ENCODE results near the gene CSTPP1.

Gene CSTPP1

GRCh38 chr11:47147250-47147649, 210.7 kb downstream of the CSTPP1 start:
- no peaks in the 10 kb centered on the region for H3K9me3 ChIP-seq (ENCODE audit: control insufficient read depth, insufficient read depth, low read length)
- TF ChIP-seq EZH2phosphoT487 (IDR thresholded peaks at IDR 0.05; ENCODE audit: borderline replicate concordance, low read length), result no peak
- TF ChIP-seq, protein P1, sequence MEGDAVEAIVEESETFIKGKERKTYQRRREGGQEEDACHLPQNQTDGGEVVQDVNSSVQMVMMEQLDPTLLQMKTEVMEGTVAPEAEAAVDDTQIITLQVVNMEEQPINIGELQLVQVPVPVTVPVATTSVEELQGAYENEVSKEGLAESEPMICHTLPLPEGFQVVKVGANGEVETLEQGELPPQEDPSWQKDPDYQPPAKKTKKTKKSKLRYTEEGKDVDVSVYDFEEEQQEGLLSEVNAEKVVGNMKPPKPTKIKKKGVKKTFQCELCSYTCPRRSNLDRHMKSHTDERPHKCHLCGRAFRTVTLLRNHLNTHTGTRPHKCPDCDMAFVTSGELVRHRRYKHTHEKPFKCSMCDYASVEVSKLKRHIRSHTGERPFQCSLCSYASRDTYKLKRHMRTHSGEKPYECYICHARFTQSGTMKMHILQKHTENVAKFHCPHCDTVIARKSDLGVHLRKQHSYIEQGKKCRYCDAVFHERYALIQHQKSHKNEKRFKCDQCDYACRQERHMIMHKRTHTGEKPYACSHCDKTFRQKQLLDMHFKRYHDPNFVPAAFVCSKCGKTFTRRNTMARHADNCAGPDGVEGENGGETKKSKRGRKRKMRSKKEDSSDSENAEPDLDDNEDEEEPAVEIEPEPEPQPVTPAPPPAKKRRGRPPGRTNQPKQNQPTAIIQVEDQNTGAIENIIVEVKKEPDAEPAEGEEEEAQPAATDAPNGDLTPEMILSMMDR (IDR thresholded peaks at IDR 0.05; ENCODE audit: low read depth, low read length, poor library complexity, severe bottlenecking), result no peak
- H4K20me1 ChIP-seq (ENCODE audit: control insufficient read depth, insufficient read depth, low read depth, low read length), result no peaks in the 10 kb centered on the region
- no peaks in the 10 kb centered on the region for H3K36me3 ChIP-seq (ENCODE audit: control insufficient read depth, low read length)
- H3F3A ChIP-seq (ENCODE audit: control insufficient read depth, insufficient read depth), result peaks cover 1% of the 10 kb centered on the region; the same call in 1 of the 2 replicates
- H3K4me1 ChIP-seq (ENCODE audit: control insufficient read depth, low read length), result peaks cover 29% of the 10 kb centered on the region
- no peaks in the 10 kb centered on the region for H3K79me2 ChIP-seq (ENCODE audit: control insufficient read depth, low read length)
- H3K4me3 ChIP-seq (ENCODE audit: low read length), result no peak overlapping the region
- no peak overlapping the region for H3K4me2 ChIP-seq (ENCODE audit: low read length)
- no peaks in the 10 kb centered on the region for H3K9me2 ChIP-seq (replicated peaks; ENCODE audit: control insufficient read depth, low read length)
- no peaks in the 10 kb centered on the region for H3K27me3 ChIP-seq (ENCODE audit: control insufficient read depth, low read length)
- H3K27ac ChIP-seq (ENCODE audit: low read depth, low read length), result no peak overlapping the region

DNA sequence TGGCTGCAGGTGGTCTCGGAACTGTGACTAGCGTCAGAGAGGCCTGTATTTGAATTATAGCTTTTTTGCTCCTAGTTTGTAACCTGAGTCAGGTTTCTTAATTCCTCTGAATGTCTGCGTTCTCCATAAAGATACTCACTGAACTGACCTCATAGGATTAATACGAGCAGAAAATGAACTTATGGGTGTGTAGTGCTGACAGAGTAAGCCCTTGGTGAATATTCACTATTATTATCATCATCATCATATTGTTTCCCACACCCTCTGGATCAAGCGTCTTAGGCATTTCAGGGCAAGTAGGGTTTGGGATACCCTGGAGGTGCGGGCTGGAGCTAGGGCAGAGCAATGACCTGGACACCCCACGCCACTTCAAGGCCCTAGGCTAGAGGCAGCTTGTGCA, 211.1 kb downstream of the CSTPP1 start:
- H3K4me2 ChIP-seq (ENCODE audit: low read length), result no peak overlapping the region
- TF ChIP-seq, protein P1 (IDR thresholded peaks at IDR 0.05; ENCODE audit: low read depth, low read length, poor library complexity, severe bottlenecking), result no peak
- TF ChIP-seq EZH2phosphoT487 (IDR thresholded peaks at IDR 0.05; ENCODE audit: borderline replicate concordance, low read length), result no peak
- no peak overlapping the region for H3K27ac ChIP-seq (ENCODE audit: low read depth, low read length)
- no peaks in the 10 kb centered on the region for H3K36me3 ChIP-seq (ENCODE audit: control insufficient read depth, low read length)
- H3K4me3 ChIP-seq (ENCODE audit: low read length), result no peak overlapping the region
- no peaks in the 10 kb centered on the region for H3K9me2 ChIP-seq (replicated peaks; ENCODE audit: control insufficient read depth, low read length)
- no peaks in the 10 kb centered on the region for H4K20me1 ChIP-seq (ENCODE audit: control insufficient read depth, insufficient read depth, low read depth, low read length)
- H3F3A ChIP-seq (ENCODE audit: control insufficient read depth, insufficient read depth), result peaks cover 3% of the 10 kb centered on the region; the same call in 1 of the 2 replicates
- no peaks in the 10 kb centered on the region for H3K9me3 ChIP-seq (ENCODE audit: control insufficient read depth, insufficient read depth, low read length)
- peaks cover 34% of the 10 kb centered on the region for H3K4me1 ChIP-seq (ENCODE audit: control insufficient read depth, low read length)
- no peaks in the 10 kb centered on the region for H3K27me3 ChIP-seq (ENCODE audit: control insufficient read depth, low read length)
- no peaks in the 10 kb centered on the region for H3K79me2 ChIP-seq (ENCODE audit: control insufficient read depth, low read length)

DNA sequence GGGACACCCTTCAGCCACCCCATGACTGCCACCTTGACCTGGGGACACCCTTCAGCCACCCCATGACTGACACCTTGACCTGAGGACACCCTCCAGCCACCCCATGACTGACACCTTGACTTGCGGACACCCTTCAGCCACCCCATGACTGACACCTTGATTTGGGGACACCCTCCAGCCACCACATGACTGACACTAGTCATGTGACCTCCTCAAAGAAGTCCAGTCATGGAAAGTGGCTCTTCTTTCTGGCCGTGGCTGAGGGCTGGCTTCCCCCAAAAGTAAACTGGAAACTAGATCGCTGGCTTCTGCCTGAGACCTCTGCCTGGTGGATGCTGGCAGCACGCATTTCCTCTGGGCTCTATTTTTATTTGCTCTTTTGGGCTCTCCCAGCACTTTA, 211.7 kb downstream of the CSTPP1 start:
- H3K4me3 ChIP-seq (ENCODE audit: low read length), result no peak overlapping the region
- H4K20me1 ChIP-seq (ENCODE audit: control insufficient read depth, insufficient read depth, low read depth, low read length), result no peaks in the 10 kb centered on the region
- H3K27me3 ChIP-seq (ENCODE audit: control insufficient read depth, low read length), result no peaks in the 10 kb centered on the region
- H3K4me1 ChIP-seq (ENCODE audit: control insufficient read depth, low read length), result peaks cover 40% of the 10 kb centered on the region
- H3F3A ChIP-seq (ENCODE audit: control insufficient read depth, insufficient read depth), result peaks cover 3% of the 10 kb centered on the region; the same call in 1 of the 2 replicates
- H3K36me3 ChIP-seq (ENCODE audit: control insufficient read depth, low read length), result no peaks in the 10 kb centered on the region
- TF ChIP-seq EZH2phosphoT487 (IDR thresholded peaks at IDR 0.05; ENCODE audit: borderline replicate concordance, low read length), result no peak
- TF ChIP-seq, protein P1 (IDR thresholded peaks at IDR 0.05; ENCODE audit: low read depth, low read length, poor library complexity, severe bottlenecking), result no peak
- no peak overlapping the region for H3K4me2 ChIP-seq (ENCODE audit: low read length)
- H3K9me2 ChIP-seq (replicated peaks; ENCODE audit: control insufficient read depth, low read length), result no peaks in the 10 kb centered on the region
- no peaks in the 10 kb centered on the region for H3K9me3 ChIP-seq (ENCODE audit: control insufficient read depth, insufficient read depth, low read length)
- no peaks in the 10 kb centered on the region for H3K79me2 ChIP-seq (ENCODE audit: control insufficient read depth, low read length)
- no peak overlapping the region for H3K27ac ChIP-seq (ENCODE audit: low read depth, low read length)

Measured in DOHH2 (cell line).